T-helper 1 cell treated with Interleukin-12 subunit alpha and Interleukin-12 subunit beta and Interleukin-4 antibody, amounts not matched to agents 30 μg/mL and 1 μg/mL, for 36 hours (primary cell): ENCODE results near the gene WDR83.
A peak's percentile ranks its signal among the peaks of the same experiment; 100 is the strongest.

Source experiments
- H3K27ac Mint-ChIP-seq: one replicate; pipeline ENCODE4 v1.8.0; 2021; ENCODE audit warnings: mild to moderate bottlenecking, mixed read lengths
- H3K27me3 Mint-ChIP-seq: one replicate; pipeline ENCODE4 v1.8.0; 2021; ENCODE audit warnings: low read depth, mixed read lengths
- H3K36me3 Mint-ChIP-seq: one replicate; pipeline ENCODE4 v1.8.0; 2021; ENCODE audit warnings: low read depth, mixed read lengths
- H3K4me1 Mint-ChIP-seq: one replicate; pipeline ENCODE4 v1.8.0; 2021; ENCODE audit warnings: low read depth, mixed read lengths
- H3K4me3 Mint-ChIP-seq: one replicate; pipeline ENCODE4 v1.8.0; 2021; ENCODE audit warnings: mild to moderate bottlenecking, moderate library complexity, mixed read lengths
- H3K9me3 Mint-ChIP-seq: one replicate; pipeline ENCODE4 v1.8.0; 2021; ENCODE audit warnings: mixed read lengths

WDR83 gene

DNA sequence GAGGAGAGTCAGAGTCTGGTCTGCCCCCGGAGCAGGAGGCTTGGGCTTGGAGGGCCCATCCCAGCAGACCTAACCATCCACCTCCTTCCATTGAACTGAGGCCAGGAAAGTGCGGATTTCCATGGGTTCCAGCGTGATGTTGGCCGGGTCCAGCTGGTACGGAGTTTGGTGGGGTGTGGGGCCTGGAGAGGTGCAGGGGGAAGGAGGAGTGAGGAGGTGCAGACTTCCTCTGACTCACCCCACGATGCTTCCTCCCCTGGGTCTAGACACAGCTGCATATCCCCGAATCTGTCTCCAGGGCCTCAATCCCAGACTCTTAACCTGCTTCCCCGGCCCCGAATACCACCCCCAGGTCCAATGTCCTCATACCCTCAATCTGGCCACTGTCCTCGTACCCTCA lies 20.1 kb upstream of the WDR83 start:
- Mint-ChIP-seq H3K27me3 (no peaks in the 10 kb centered on the region), H3K4me1 (no peaks in the 10 kb centered on the region), H3K4me3 (no peak overlapping the region), H3K9me3 (no peaks in the 10 kb centered on the region), H3K36me3 (peaks cover 24% of the 10 kb centered on the region), H3K27ac (peak overlapping the region; percentile 55)

DNA sequence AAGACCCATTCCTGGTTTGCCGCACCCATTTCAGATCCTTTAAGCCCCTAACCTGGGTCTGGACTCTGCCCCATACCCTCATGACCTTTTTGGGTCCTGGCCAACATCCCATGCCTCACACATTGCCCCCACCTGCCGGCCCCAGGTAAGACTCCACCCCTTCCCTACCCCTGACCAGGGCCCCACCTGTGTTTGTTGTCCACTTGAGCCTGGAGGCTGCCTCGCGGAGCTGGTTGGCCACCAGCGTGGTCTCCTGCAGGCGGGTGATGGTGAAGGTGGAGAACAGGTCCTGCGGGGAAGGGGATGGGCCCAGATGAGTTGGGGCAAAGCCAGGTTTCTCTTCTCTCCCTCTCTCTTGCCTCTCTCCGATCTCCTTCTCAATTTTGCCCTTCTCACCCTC lies 19.6 kb upstream of the WDR83 start:
- no peaks in the 10 kb centered on the region for H3K27me3 Mint-ChIP-seq
- H3K4me3 Mint-ChIP-seq = no peak overlapping the region
- H3K36me3 Mint-ChIP-seq = peaks cover 29% of the 10 kb centered on the region
- H3K4me1 Mint-ChIP-seq = no peaks in the 10 kb centered on the region
- H3K27ac Mint-ChIP-seq = peak overlapping the region; percentile 55
- H3K9me3 Mint-ChIP-seq = no peaks in the 10 kb centered on the region

DNA sequence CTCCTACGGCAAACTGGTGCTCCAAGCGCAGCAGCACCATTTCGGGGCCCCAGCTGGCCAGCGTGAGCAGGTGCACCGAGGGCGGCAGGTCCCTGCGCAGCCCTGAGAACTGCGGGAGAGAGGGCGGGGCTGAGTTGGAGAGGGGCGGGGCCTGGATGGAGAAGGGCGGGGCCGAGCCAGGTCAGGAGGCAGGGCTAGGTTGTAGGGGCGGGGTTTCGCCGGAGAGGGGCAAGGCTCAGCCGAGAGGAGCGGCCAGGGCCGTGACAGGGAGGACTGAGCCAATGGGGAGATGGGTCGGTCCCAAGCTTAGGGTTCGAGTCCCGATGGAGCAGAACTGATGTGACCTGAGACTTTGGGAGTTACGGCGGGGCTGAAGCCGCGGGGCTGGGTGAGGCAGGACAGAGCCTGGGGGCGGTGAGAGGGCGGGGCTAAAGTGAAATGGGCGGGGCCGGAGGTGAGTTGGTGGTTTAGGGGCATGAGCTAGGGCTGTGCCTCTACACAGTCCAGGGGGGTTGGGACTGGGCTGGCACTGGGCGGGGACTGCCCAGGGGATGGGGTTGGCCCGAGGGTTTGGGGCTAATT lies 19.0 kb upstream of the WDR83 start:
- Mint-ChIP-seq H3K4me1 (no peaks in the 10 kb centered on the region), H3K27ac (no peak overlapping the region), H3K4me3 (no peak overlapping the region), H3K27me3 (no peaks in the 10 kb centered on the region), H3K36me3 (peaks cover 31% of the 10 kb centered on the region), H3K9me3 (no peaks in the 10 kb centered on the region)

DNA sequence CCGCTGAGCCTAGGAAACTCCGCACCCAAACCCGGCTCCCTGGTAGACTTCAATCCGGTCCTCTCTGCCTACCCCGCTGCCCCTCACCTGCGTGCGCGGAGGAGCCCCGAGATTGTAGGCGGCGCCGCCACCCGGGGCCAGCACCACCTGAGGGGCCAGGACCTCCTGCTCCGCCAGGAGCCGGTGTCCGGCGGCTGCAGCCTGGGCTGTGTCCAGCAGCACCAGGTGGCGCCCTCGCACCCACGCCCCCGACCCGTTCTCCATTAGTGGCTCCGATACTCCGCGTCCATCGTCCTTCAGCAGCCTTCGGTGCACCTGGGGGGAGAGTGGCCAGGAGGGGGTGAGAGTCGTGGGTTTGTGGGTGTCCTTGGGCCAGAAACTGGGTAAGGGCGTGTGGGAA lies 18.5 kb upstream of the WDR83 start:
- no peaks in the 10 kb centered on the region for H3K4me1 Mint-ChIP-seq
- no peak overlapping the region for H3K4me3 Mint-ChIP-seq
- no peak overlapping the region for H3K27ac Mint-ChIP-seq
- H3K36me3 Mint-ChIP-seq = peaks cover 31% of the 10 kb centered on the region
- H3K27me3 Mint-ChIP-seq = no peaks in the 10 kb centered on the region
- no peaks in the 10 kb centered on the region for H3K9me3 Mint-ChIP-seq

DNA sequence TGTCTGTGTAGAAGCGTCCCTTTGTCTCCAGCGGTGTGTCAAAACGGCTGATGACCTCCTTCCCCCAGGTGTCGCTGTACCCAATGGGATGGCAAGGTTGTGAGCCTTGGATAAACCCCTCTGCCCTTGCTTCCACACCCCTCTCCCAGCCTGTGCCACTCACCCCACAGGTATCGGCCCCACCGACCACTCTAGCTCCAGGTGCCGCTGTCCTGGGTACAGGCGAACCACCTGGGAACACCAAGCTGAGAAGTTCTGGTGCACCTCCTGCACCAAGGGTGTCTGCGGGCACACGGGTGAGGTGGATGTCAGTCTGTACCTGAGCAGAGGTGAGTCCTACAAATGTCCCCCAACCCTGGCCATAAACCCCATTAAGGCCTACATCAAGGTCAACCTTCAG lies 16.7 kb upstream of the WDR83 start:
- Mint-ChIP-seq H3K36me3 (peaks cover 37% of the 10 kb centered on the region), H3K4me1 (no peaks in the 10 kb centered on the region), H3K27ac (no peak overlapping the region), H3K4me3 (no peak overlapping the region), H3K27me3 (no peaks in the 10 kb centered on the region), H3K9me3 (no peaks in the 10 kb centered on the region)

DNA sequence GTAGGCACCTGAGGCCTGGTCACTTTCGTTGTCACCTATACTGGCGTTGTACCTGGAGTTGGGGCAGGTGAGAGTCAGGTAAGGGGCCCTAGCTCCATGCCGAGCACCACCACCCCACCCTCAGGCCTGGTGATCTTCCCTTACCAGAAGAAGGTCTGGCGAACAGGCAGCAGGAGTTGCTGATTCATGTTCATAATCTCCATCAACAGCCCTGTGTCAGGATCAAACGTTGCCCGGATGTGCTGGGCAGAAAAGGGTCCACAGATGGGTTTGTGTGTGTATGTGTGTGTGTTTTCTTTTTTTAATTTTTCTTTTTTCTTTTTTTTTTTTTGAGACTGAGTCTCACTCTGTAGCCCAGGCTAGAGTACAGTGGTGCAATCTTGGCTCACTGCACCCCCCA lies 14.4 kb upstream of the WDR83 start:
- no peak overlapping the region for H3K27ac Mint-ChIP-seq
- H3K4me3 Mint-ChIP-seq = no peak overlapping the region
- H3K27me3 Mint-ChIP-seq = no peaks in the 10 kb centered on the region
- H3K9me3 Mint-ChIP-seq = no peaks in the 10 kb centered on the region
- peaks cover 47% of the 10 kb centered on the region for H3K36me3 Mint-ChIP-seq
- peaks cover 2% of the 10 kb centered on the region for H3K4me1 Mint-ChIP-seq

DNA sequence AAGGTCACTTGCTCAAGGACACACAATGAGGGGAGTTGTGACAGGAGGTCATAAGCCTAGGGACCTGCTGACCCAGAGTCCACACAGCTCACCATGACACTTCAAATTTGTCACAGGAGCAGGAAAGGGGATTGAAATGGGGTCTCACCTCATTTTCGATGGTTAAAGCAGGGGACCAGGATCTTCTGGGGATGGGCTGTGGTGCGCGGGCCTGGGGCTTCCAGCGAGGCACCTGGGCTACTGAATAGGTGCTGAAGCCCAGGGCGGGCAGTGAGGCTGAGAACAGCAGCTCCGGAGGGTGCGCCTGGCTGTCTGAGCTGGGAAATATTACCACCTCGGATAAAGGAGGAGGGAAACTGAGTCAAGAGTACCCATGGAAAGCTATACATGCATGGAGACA lies 11.1 kb upstream of the WDR83 start:
- peaks cover 50% of the 10 kb centered on the region for H3K36me3 Mint-ChIP-seq
- H3K4me1 Mint-ChIP-seq = peaks cover 4% of the 10 kb centered on the region
- no peaks in the 10 kb centered on the region for H3K9me3 Mint-ChIP-seq
- H3K27ac Mint-ChIP-seq = peak overlapping the region; percentile 19
- no peaks in the 10 kb centered on the region for H3K27me3 Mint-ChIP-seq
- H3K4me3 Mint-ChIP-seq = no peak overlapping the region

DNA sequence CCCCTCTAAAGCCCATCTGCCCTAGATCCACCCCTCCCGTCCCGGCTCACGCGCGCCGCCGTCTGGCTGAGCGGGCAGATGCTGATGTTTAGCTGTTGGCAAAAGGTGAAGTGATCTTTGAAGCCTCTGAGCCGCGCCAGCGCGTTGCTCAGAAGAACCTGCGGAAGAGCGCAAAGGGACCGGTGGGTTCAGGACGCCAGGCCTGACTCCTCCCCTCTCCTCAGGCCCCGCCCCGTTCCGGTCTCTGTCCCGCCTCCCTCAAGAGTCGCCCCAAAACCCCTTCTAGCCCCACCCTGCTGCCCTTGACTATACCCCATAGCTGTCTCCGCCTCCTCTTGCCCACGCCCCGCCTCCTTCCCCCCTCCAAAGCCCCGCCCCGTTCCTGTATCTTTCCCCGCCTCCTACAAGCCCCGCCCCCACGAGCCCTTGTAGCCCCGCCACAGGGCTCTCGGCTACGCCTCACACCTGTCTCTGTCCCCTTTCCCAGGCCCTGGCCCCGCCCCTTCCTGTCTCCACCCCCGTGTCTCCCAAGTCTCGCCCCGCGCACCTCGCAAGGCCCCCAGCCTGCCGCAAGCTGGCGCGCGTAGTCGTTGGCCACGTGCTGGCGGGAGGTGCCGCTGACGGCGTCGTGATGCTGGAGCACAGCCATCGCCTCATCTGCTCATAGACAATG lies 9.6 kb upstream of the WDR83 start:
- H3K9me3 Mint-ChIP-seq = no peaks in the 10 kb centered on the region
- H3K27me3 Mint-ChIP-seq = no peaks in the 10 kb centered on the region
- peaks cover 44% of the 10 kb centered on the region for H3K36me3 Mint-ChIP-seq
- no peak overlapping the region for H3K4me3 Mint-ChIP-seq
- peaks cover 4% of the 10 kb centered on the region for H3K4me1 Mint-ChIP-seq
- no peak overlapping the region for H3K27ac Mint-ChIP-seq

DNA sequence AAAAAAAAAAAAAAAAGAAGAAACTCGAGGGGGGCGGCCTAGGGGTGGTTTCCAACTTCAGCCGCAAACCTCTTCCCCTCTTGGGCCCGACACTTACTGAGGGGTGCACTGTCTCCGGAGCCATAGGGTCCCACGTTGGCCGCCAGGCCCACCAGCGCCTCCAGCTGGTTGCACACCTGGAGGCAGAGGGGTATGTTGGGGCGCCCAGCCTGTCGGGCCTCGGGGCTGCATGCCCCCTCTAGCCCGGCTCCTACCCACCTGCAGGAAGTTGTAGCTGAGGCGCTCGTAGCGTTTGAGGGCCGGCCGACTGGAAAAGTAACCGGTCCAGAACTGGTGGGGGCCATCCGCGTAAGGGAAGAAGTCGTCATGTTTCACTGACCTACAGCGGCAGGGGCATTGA lies 8.6 kb upstream of the WDR83 start:
- peaks cover 4% of the 10 kb centered on the region for H3K4me1 Mint-ChIP-seq
- H3K27ac Mint-ChIP-seq = no peak overlapping the region
- no peak overlapping the region for H3K4me3 Mint-ChIP-seq
- H3K27me3 Mint-ChIP-seq = no peaks in the 10 kb centered on the region
- no peaks in the 10 kb centered on the region for H3K9me3 Mint-ChIP-seq
- peaks cover 43% of the 10 kb centered on the region for H3K36me3 Mint-ChIP-seq

DNA sequence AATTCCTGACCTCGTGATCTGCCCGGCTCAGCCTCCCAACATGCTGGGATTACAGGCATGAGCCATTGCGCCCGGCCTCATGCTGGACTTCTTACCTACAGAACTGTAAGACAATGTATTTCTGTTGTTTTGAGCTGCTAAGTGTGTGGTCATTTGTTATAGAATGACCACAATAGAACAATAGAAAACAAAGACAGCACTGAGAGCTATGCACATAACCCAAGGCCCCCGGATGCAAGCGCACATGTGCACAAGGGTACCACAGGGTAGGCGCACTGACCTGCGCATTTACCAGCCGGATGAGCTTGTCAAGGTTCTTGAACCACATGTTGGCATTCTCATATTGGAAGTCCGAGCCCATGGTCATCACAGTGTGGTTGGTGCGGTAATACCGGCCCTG lies 5.6 kb upstream of the WDR83 start:
- peaks cover 11% of the 10 kb centered on the region for H3K4me1 Mint-ChIP-seq
- no peak overlapping the region for H3K27ac Mint-ChIP-seq
- no peak overlapping the region for H3K4me3 Mint-ChIP-seq
- peaks cover 36% of the 10 kb centered on the region for H3K36me3 Mint-ChIP-seq
- H3K9me3 Mint-ChIP-seq = no peaks in the 10 kb centered on the region
- no peaks in the 10 kb centered on the region for H3K27me3 Mint-ChIP-seq

DNA sequence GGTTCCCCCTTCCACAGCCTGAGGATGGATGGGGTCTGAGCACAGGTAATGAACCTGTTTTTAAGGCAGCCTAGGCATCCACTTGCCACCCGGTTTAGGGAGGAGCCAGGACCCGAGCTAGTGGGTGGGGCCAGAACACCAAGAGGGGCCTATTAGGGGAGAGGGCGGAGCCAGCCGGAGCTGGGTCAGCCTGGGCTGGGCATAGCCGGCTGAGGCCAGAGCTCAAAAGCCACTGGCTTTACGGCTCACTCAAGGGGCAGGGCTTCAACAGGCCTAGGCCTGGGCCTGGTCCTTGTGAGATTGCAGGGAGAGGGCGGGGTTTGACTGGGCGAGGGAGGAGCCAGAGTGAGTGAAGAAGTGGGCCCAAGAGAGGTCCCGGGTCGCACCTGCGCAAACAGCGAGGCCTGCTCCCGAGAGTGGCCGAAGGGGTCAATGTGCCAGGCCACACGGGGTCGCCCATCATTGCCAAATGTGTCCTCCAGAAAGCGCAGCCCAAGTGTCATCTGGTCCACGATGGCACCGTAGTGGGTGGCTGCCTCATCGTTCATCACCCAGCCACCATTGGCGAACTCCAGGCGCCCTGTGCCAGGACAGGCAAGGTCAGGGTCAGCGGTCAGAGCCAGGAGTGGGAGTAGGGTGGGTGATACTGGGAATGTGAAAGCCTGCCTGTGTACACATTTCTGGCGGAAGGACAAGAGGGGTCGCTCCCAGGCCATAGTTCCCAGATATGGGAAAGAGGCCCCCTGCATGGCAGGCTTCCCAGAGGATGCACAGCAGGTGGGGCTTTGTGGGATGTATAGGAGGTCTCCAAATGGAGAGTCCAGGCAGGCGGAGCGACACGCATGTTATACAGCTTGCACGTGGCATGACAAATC lies 2.0 kb upstream of the WDR83 start:
- Mint-ChIP-seq H3K4me3 (peak overlapping the region; percentile 92), H3K36me3 (peaks cover 29% of the 10 kb centered on the region), H3K27ac (peak overlapping the region; percentile 88), H3K4me1 (peaks cover 29% of the 10 kb centered on the region), H3K9me3 (no peaks in the 10 kb centered on the region), H3K27me3 (no peaks in the 10 kb centered on the region)

DNA sequence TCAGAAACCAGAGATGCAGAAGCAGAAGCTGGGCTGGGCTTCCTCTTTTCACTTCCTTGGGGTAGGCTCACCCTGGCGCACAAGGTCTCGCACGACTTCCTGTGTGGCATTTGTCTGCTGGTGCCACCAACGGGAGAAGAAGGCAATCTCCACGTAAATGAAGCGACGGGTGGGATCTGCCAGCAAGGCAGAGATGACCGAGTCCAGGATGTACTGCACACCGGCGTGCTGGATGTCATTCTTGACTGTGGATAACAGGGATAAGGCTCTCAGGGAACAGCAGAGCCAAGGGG lies 1.4 kb upstream of the WDR83 start:
- peaks cover 26% of the 10 kb centered on the region for H3K36me3 Mint-ChIP-seq
- H3K9me3 Mint-ChIP-seq = no peaks in the 10 kb centered on the region
- peaks cover 29% of the 10 kb centered on the region for H3K4me1 Mint-ChIP-seq

DNA sequence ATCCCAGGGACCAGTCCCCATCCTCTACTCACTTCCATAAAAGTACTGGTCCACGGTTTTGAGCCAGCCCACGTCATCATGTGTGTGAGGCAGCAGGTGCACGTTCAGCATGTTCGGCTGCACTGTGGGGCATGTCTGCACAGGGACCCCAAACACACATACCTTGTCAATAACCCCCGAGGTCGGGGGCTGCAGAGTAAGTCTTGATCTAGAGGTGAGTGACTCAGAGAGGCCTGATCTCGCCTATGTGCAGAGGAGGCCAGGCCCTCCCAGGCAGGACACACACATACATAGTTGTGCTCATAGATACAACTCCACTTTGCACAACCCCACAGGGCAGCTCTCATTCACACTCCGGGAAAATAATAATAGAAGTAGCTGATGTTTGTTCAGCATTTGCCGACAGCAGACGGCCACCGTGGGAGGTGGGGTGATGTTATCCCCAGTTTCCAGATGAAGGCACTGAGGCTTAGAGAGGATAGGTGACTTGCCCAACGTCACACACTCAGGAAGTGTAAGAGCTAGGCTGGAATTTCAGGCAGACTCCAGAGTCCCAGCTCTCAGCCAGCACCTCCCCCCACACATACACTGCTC lies 839 bp upstream of the WDR83 start:
- Mint-ChIP-seq H3K4me1 (peaks cover 27% of the 10 kb centered on the region), H3K4me3 (peak overlapping the region; percentile 92), H3K36me3 (peaks cover 23% of the 10 kb centered on the region), H3K9me3 (no peaks in the 10 kb centered on the region), H3K27me3 (no peaks in the 10 kb centered on the region), H3K27ac (peak overlapping the region; percentile 88)

More for the DNA sequence above, 1.4 kb upstream of the WDR83 start:
- Mint-ChIP-seq H3K4me3 (peak overlapping the region; percentile 92), H3K27me3 (no peaks in the 10 kb centered on the region), H3K27ac (peak overlapping the region; percentile 88)

DNA sequence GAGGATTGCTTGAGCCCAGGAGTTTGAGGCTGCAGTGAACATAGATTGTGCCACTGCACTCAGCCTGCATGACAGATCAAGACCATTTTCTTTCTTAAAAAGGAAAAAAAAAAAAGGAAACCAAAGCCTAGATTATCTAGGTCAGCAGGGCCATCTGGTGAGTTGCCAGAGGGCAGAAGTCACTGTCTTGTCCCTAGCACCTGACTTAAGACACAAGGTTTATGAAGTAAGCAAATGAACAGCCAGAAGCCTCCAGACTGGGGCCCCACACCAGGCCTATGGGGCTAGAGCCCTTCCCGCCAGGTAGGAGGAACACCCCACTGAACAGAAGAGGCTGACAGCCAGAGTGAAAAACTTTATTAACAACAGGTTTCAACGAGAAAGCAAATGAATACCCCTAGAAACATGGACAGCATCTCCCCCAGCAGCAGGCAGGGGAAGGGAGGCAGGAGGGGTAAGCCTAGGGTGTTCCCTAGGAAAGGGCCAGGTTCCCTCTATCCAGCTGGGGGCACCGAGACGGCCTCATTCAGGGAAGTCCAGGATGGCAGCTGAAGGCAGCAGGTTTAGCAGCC lies 1.2 kb downstream of the WDR83 start:
- peaks cover 25% of the 10 kb centered on the region for H3K36me3 Mint-ChIP-seq
- peaks cover 31% of the 10 kb centered on the region for H3K4me1 Mint-ChIP-seq
- no peaks in the 10 kb centered on the region for H3K27me3 Mint-ChIP-seq
- no peaks in the 10 kb centered on the region for H3K9me3 Mint-ChIP-seq
- H3K4me3 Mint-ChIP-seq = peak overlapping the region; percentile 99
- H3K27ac Mint-ChIP-seq = peak overlapping the region; percentile 26
